Stomach smooth muscle (tissue), 2 donors: ENCODE data around the gene MFSD12.
"Not testable (repeated sequence)": the region's sequence is repeated elsewhere in the genome, so short reads cannot be mapped to it uniquely, and the experiment has no call there.

Experiments
- H3K27ac ChIP-seq: one replicate; pipeline ENCODE4 v1.7.0; 2013; ENCODE audit warnings: mild to moderate bottlenecking, low read length, inconsistent platforms
- H3K27me3 ChIP-seq, 2 donors: one replicate each; pipeline ENCODE4 v1.7.0; 2013; ENCODE audit warnings: low read length in 2 of 2; ENCODE audit not compliant: insufficient read depth in 2 of 2, control insufficient read depth in 1 of 2
- H3K36me3 ChIP-seq, 2 donors: one replicate each; pipeline ENCODE4 v1.7.0; 2013; ENCODE audit warnings: low read length in 2 of 2; ENCODE audit not compliant: control insufficient read depth in 2 of 2, insufficient read depth in 2 of 2
- H3K4me1 ChIP-seq: one replicate; pipeline ENCODE4 v1.7.0; 2013; ENCODE audit warnings: low read length; ENCODE audit not compliant: control insufficient read depth, insufficient read depth
- H3K4me3 ChIP-seq, 2 donors: one replicate each; pipeline ENCODE4 v1.7.0; 2013; ENCODE audit warnings: low read length in 2 of 2
- H3K9ac ChIP-seq, 2 donors: one replicate each; pipeline ENCODE4 v1.7.0; 2013; ENCODE audit warnings: low read length in 2 of 2, mild to moderate bottlenecking in 1 of 2
- H3K9me3 ChIP-seq, 2 donors: one replicate each; pipeline ENCODE4 v1.7.0; 2013; ENCODE audit warnings: low read length in 2 of 2; ENCODE audit not compliant: control insufficient read depth in 2 of 2
- donor health status: healthy.
- donor health status: Pancreatic carcinoma.

The MFSD12 gene

GRCh38 chr19:3573162-3573857 lies 15.9 kb upstream of the MFSD12 start:
- peak overlapping the region; percentile 51 to 63 for H3K9ac ChIP-seq
- H3K4me1 ChIP-seq, result peaks cover 29% of the 10 kb centered on the region
- no peak overlapping the region for H3K27ac ChIP-seq
- H3K36me3 ChIP-seq, result peaks cover 2 to 3% of the 10 kb centered on the region in 2 donors
- H3K9me3 ChIP-seq, result no peaks in the 10 kb centered on the region
- H3K4me3 ChIP-seq, result peak overlapping the region; percentile 65 to 80
- no peaks in the 10 kb centered on the region for H3K27me3 ChIP-seq

GRCh38 chr19:3572855-3573161 lies 15.4 kb upstream of the MFSD12 start, which contains the start of gene HMG20B:
HMG20B (plus strand) TSS chr19:3572944; CDS start chr19:3573310, 366 bp downstream.
- H3K36me3 ChIP-seq, result peaks cover 2 to 3% of the 10 kb centered on the region in 2 donors
- H3K27ac ChIP-seq, result no peak within 1 kb of the TSS
- peak within 1 kb of the TSS; percentile 63 to 72 for H3K9ac ChIP-seq
- H3K4me1 ChIP-seq, result peaks cover 29% of the 10 kb centered on the region
- no peaks in the 10 kb centered on the region for H3K9me3 ChIP-seq
- no peaks in the 10 kb centered on the region for H3K27me3 ChIP-seq
- H3K4me3 ChIP-seq, result peak within 1 kb of the TSS; percentile 65 to 84

GRCh38 chr19:3572132-3572854 lies 14.9 kb upstream of the MFSD12 start:
- Histone ChIP-seq H3K4me1 (peaks cover 29% of the 10 kb centered on the region), H3K36me3 (peaks cover 2 to 3% of the 10 kb centered on the region in 2 donors), H3K9ac (peak overlapping the region; percentile 59 to 72), H3K27ac (no peak overlapping the region), H3K27me3 (no peaks in the 10 kb centered on the region), H3K9me3 (no peaks in the 10 kb centered on the region), H3K4me3 (peak overlapping the region; percentile 64 to 84)

GRCh38 chr19:3570606-3571011 lies 13.2 kb upstream of the MFSD12 start:
- Histone ChIP-seq H3K9me3 (no peaks in the 10 kb centered on the region), H3K27ac (no peak overlapping the region), H3K4me3 (no peak overlapping the region), H3K36me3 (peaks cover 2 to 3% of the 10 kb centered on the region in 2 donors), H3K4me1 (peaks cover 18% of the 10 kb centered on the region), H3K9ac (no peak overlapping the region), H3K27me3 (no peaks in the 10 kb centered on the region)

GRCh38 chr19:3570042-3570441 lies 12.7 kb upstream of the MFSD12 start:
- not testable (repeated sequence) for H3K36me3 ChIP-seq, H3K27me3 ChIP-seq, H3K9ac ChIP-seq, H3K27ac ChIP-seq, H3K4me3 ChIP-seq, H3K9me3 ChIP-seq
- H3K4me1 ChIP-seq, result peaks cover 18% of the 10 kb centered on the region

DNA sequence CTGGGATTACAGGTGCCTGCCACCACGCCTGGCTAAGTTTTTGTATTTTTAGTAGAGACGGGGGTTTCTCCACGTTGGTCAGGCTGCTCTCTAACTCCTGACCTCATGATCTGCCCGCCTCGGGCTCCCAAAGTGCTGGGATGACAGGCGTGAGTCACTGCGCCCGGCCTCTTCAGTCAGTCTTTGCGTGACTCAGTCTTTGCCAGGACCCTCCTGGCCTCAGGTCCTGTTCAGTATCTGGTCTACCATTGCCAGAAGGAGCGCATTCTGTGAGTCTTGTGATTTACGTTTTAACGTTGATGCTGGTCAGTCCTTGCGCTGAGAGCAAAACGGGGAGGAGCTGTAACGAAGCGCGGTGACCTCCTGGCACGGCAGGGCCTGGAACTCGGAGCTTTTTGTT lies 7.8 kb upstream of the MFSD12 start:
- Histone ChIP-seq H3K9me3 (no peaks in the 10 kb centered on the region), H3K27me3 (no peaks in the 10 kb centered on the region), H3K4me1 (no peaks in the 10 kb centered on the region), H3K36me3 (no peaks in the 10 kb centered on the region), H3K27ac (no peak overlapping the region), H3K9ac (no peak overlapping the region), H3K4me3 (no peak overlapping the region)

DNA sequence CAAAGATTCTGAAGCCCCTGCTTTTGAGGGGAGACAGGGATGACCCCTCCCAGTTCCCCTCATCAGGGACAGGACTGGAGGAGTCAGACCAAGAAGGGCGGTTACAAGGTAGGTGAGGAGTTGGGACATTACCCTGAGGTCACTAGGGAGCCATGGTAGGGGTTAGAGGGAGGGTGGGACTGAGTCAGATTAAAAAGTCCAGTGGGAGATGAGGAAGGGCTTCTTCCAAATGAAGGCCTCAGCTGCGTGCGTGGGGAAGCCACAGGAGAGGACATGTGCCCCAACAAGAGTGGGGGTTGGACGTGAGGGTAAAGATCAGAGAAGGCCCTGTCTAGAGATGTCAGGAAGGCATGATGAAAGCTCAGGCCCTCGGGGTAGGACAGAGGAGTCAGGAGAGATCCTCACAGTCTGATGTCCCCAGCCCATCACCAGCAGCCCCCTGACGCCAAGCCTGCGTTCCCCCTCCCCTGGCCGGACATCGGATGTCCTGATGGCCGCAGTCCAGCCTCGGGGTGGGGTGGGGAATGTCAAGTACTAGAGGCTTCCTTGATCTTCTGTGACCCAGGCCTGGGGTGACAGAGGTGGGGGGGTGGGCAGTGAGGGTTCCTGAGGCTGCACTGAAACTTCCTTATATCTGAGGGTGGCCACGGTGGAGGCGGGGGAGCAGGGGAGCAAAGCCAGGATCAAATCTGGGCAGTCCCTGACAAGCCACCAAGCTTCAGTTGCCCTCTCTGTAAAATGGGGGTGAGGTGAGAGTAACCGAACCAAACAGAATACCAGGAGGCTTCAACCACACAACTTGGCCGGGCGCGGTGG lies 6.5 kb upstream of the MFSD12 start:
- Histone ChIP-seq H3K27me3 (no peaks in the 10 kb centered on the region), H3K9me3 (no peaks in the 10 kb centered on the region), H3K4me1 (no peaks in the 10 kb centered on the region), H3K9ac (no peak overlapping the region), H3K36me3 (no peaks in the 10 kb centered on the region), H3K27ac (no peak overlapping the region), H3K4me3 (no peak overlapping the region)

- H3K27me3 ChIP-seq, result no peaks in the 10 kb centered on the region
- H3K27ac ChIP-seq, result peak overlapping the region; percentile 49
- peaks cover 26% of the 10 kb centered on the region for H3K4me1 ChIP-seq
- H3K9ac ChIP-seq, result peak overlapping the region; percentile 71 to 76
- H3K4me3 ChIP-seq, result peak overlapping the region; percentile 75 to 94
- H3K36me3 ChIP-seq, result no peaks in the 10 kb centered on the region
- no peaks in the 10 kb centered on the region for H3K9me3 ChIP-seq
Observed at GRCh38 chr19:3556978-3557460, 367 bp downstream of the MFSD12 start.

DNA sequence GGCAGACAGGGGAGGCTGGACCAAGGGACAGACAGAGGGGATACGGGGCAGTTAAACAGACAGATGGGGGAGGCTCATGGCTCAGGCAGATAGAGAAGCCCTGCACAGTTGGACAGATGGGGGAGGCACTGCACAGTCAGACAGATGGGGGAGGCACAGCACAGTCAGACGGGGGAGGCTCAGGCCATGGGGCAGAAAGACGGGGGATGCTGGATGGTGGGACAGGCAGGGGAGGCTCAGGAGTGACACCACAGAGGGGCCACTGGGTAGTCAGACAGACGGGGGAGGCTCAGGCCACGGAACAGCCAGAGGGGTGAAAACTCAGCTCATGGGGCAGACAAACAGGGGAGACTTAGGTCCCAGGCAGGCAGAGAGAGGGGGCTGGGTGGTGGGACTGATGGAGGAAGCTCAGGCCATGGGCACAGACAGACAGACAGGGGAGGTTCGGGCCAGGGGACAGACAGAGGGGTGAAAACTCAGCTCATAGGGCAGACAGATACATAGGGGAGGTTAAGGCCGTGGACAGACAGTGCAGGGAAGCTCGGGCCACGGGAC lies 886 bp downstream of the MFSD12 start:
- H3K27me3 ChIP-seq, result no peaks in the 10 kb centered on the region
- H3K9ac ChIP-seq, result peak overlapping the region; percentile 71 to 76
- no peaks in the 10 kb centered on the region for H3K36me3 ChIP-seq
- peaks cover 26% of the 10 kb centered on the region for H3K4me1 ChIP-seq
- peak overlapping the region; percentile 49 for H3K27ac ChIP-seq
- no peaks in the 10 kb centered on the region for H3K9me3 ChIP-seq
- H3K4me3 ChIP-seq, result peak overlapping the region; percentile 75 to 94

- Histone ChIP-seq H3K27me3 (no peaks in the 10 kb centered on the region), H3K4me3 (peak overlapping the region; percentile 75 to 94), H3K36me3 (no peaks in the 10 kb centered on the region), H3K4me1 (peaks cover 26% of the 10 kb centered on the region), H3K27ac (no peak overlapping the region), H3K9ac (peak overlapping the region; percentile 71 to 76), H3K9me3 (no peaks in the 10 kb centered on the region)
Observed at GRCh38 chr19:3555653-3556422, 1.5 kb downstream of the MFSD12 start.
